Panc1 (cell line): ENCODE data around the gene LMAN2. TPM values are rescaled to one million over a fixed set of nuclear protein-coding genes. Genes with fewer than 3 reads are reported as not detected.

ENCODE experiments used
- ATAC-seq: fragments of 200-7000 bp; cut with Tn5 transposase; 2 replicates; pipeline ENCODE4 v1.9.1; 2020; ENCODE audit warnings: mild to moderate bottlenecking, moderate library complexity
- BruUV-seq: library from RNA; stranded (reverse); fragments of 400-500 nt; replicated peaks from 2 replicates; lab custom pipeline; 2021; lab: Mats Ljungman, UMichigan
- CTCF ChIA-PET: fragments of 300-600 bp; sonication (Branson Sonifier 250); formaldehyde crosslinking; loops from one replicate; lab custom pipeline; 2022; ENCODE audit warnings: antibody characterized with exemption; lab: Charles Lee
- POLR2A ChIA-PET: fragments of 300-600 bp; sonication (Branson Sonifier 250); formaldehyde crosslinking; loops from one replicate; lab custom pipeline; 2022; ENCODE audit warnings: antibody characterized with exemption; lab: Charles Lee
- DNase-seq: peaks from one replicate; pipeline ENCODE4 v3.0.0-alpha.2; 2010; ENCODE audit warnings: low read depth, low spot score
- H3K27ac ChIP-seq: 2 replicates; pipeline ENCODE4 v1.5.1; 2011; ENCODE audit warnings: mild to moderate bottlenecking, low read length, inconsistent platforms
- H3K27me3 ChIP-seq: fragments of 200-500 bp; sonication (Bioruptor generic); 2 replicates; pipeline ENCODE4 v1.6.0; 2014; ENCODE audit warnings: low read length, inconsistent platforms; ENCODE audit not compliant: control insufficient read depth, insufficient read depth
- H3K36me3 ChIP-seq: fragments of 200-500 bp; sonication (Bioruptor generic); 2 replicates; pipeline ENCODE4 v1.5.1; 2014; ENCODE audit warnings: inconsistent platforms, mild to moderate bottlenecking, low read length, moderate library complexity; ENCODE audit not compliant: control insufficient read depth, insufficient read depth
- H3K4me1 ChIP-seq: 2 replicates; pipeline ENCODE4 v1.5.1; 2011; ENCODE audit warnings: inconsistent platforms, mild to moderate bottlenecking, low read length, moderate library complexity; ENCODE audit not compliant: control insufficient read depth, insufficient read depth
- H3K4me3 ChIP-seq, 2 experiments: 2 replicates each; pipeline ENCODE4 v1.5.1; 2011 to 2012; ENCODE audit warnings: low read depth in 2 of 2, low read length in 2 of 2, mild to moderate bottlenecking in 2 of 2, inconsistent platforms in 1 of 2, moderate library complexity in 1 of 2
- H3K9me3 ChIP-seq: fragments of 200-500 bp; sonication (Bioruptor generic); 2 replicates; pipeline ENCODE4 v1.5.1; 2014; ENCODE audit warnings: low read depth, mild to moderate bottlenecking, inconsistent platforms, low read length, moderate library complexity; ENCODE audit not compliant: control insufficient read depth, insufficient read depth
- CTCF ChIP-seq: fragments of 450-650 bp; IDR thresholded peaks from 2 replicates; pipeline ENCODE4 v1.5.1; 2017; ENCODE audit warnings: mild to moderate bottlenecking
- POLR2AphosphoS5 ChIP-seq: IDR thresholded peaks from 2 replicates; pipeline ENCODE4 v1.6.1; 2012; ENCODE audit warnings: mild to moderate bottlenecking, low read depth, low read length, moderate library complexity
- SIN3A ChIP-seq: IDR thresholded peaks from 2 replicates; pipeline ENCODE4 v1.6.1; 2012; ENCODE audit warnings: low read depth, mild to moderate bottlenecking, low read length, moderate library complexity, borderline replicate concordance; ENCODE audit not compliant: insufficient read depth
- TCF7L2 ChIP-seq: IDR thresholded peaks from 2 replicates; pipeline ENCODE4 v1.6.1; 2011; ENCODE audit warnings: mild to moderate bottlenecking, low read depth, low read length, inconsistent platforms
- in situ Hi-C: cut with HindIII; loops from 2 replicates; pipeline ENCODE4 v1.10.0; 2016; ENCODE audit warnings: low sequenced_read_pairs, low pct_unique_long_range_greater_than_20kb
- intact Hi-C: fragments of 100-400 bp; cut with micrococcal nuclease; formaldehyde crosslinking; loops from one replicate; pipeline ENCODE4 v1.10.0; 2022; ENCODE audit not compliant: unreplicated experiment
- total RNA-seq: library from RNA; stranded (reverse); gene quantifications from one replicate; pipeline ENCODE4 v1.2.1, GENCODE V29; 2021; ENCODE audit not compliant: unreplicated experiment
- TF ChIP-seq, protein P1 (sequence below), 2 experiments: IDR thresholded peaks; 2 replicates each; pipeline ENCODE4 v1.6.1; 2011 to 2012; ENCODE audit warnings: low read depth in 2 of 2, control low read depth in 1 of 2, low read length in 1 of 2, mild to moderate bottlenecking in 1 of 2, moderate library complexity in 1 of 2; ENCODE audit not compliant: insufficient read depth in 1 of 2

Gene LMAN2
- total RNA-seq, 1 experiment from 2014 or later = 140 TPM

GRCh38 chr5:177357459-177358351 is 6.2 kb upstream of the LMAN2 start, which contains the start of gene RGS14:
RGS14 (plus strand) TSS chr5:177357924; CDS start chr5:177358025, 101 bp downstream.
- DNase-seq (no peak), ATAC-seq (peak; percentile 69)
- ChIA-PET POLR2A (no interaction called here), CTCF (no interaction called here)
- intact Hi-C loops = no loop called here
- no peak for TF ChIP-seq CTCF
- TF ChIP-seq, protein P1, sequence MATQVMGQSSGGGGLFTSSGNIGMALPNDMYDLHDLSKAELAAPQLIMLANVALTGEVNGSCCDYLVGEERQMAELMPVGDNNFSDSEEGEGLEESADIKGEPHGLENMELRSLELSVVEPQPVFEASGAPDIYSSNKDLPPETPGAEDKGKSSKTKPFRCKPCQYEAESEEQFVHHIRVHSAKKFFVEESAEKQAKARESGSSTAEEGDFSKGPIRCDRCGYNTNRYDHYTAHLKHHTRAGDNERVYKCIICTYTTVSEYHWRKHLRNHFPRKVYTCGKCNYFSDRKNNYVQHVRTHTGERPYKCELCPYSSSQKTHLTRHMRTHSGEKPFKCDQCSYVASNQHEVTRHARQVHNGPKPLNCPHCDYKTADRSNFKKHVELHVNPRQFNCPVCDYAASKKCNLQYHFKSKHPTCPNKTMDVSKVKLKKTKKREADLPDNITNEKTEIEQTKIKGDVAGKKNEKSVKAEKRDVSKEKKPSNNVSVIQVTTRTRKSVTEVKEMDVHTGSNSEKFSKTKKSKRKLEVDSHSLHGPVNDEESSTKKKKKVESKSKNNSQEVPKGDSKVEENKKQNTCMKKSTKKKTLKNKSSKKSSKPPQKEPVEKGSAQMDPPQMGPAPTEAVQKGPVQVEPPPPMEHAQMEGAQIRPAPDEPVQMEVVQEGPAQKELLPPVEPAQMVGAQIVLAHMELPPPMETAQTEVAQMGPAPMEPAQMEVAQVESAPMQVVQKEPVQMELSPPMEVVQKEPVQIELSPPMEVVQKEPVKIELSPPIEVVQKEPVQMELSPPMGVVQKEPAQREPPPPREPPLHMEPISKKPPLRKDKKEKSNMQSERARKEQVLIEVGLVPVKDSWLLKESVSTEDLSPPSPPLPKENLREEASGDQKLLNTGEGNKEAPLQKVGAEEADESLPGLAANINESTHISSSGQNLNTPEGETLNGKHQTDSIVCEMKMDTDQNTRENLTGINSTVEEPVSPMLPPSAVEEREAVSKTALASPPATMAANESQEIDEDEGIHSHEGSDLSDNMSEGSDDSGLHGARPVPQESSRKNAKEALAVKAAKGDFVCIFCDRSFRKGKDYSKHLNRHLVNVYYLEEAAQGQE (IDR thresholded peaks at IDR 0.05; ENCODE audit: insufficient read depth in 1 of 2, low read depth in 2 of 2, low read length in 1 of 2) = no peak
- no peak for TF ChIP-seq SIN3A
- no peak for TF ChIP-seq TCF7L2
- TF ChIP-seq POLR2AphosphoS5 = no peak
- Histone ChIP-seq H3K36me3 (no peaks in the 10 kb centered on the region), H3K9me3 (no peaks in the 10 kb centered on the region), H3K27ac (no peak within 1 kb of the TSS), H3K4me1 (0 out of 2 replicates have a peak, but pooled peaks cover 2% of the 10 kb centered on the region), H3K27me3 (no peaks in the 10 kb centered on the region), H3K4me3 (peak within 1 kb of the TSS in 1 of 2 experiments; percentile 36; a peak in 2 of 4 replicates)
- no TSS peak for BruUV-seq
- in situ Hi-C loops = no loop called here

DNA sequence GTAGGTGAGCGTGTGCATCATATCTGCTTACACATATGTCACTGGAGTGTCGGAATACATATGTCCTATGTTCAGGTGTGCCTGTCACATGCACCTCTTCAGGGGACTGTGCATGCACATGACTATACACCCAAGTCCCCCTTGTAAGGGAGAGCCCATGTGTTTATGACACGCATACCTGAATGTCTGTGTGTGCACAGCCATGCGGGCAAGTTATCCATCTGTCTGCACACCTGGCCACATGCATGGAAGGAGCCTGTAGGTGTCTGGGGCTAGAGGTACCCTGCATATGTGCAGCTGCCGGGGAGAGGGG is 5.6 kb upstream of the LMAN2 start:
- BruUV-seq = no TSS peak
- DNase-seq = no peak
- Histone ChIP-seq H3K9me3 (no peaks in the 10 kb centered on the region), H3K4me3 (no peak overlapping the region), H3K4me1 (0 out of 2 replicates have a peak, but pooled peaks cover 2% of the 10 kb centered on the region), H3K27me3 (no peaks in the 10 kb centered on the region), H3K27ac (no peak overlapping the region), H3K36me3 (no peaks in the 10 kb centered on the region)
- ChIA-PET CTCF (no interaction called here), POLR2A (no interaction called here)
- in situ Hi-C loops (no loop called here), intact Hi-C loops (no loop called here)
- TF ChIP-seq TCF7L2 (no peak), CTCF (no peak), SIN3A (no peak), POLR2AphosphoS5 (no peak)
- TF ChIP-seq, protein P1 (IDR thresholded peaks at IDR 0.05; ENCODE audit: insufficient read depth in 1 of 2, low read depth in 2 of 2, low read length in 1 of 2) = no peak
- ATAC-seq = no peak
